HG02763 (cell line): ENCODE results near the gene MERTK.
"Not testable (repeated sequence)": the region's sequence is repeated elsewhere in the genome, so short reads cannot be mapped to it uniquely, and the experiment has no call there.

ENCODE experiments used
- ATAC-seq: cut with Tn5 transposase; IDR thresholded peaks from one replicate; pipeline ENCODE4 v1.9.1; 2021; ENCODE audit warnings: mild to moderate bottlenecking, moderate library complexity; ENCODE audit not compliant: unreplicated experiment

MERTK gene

GRCh38 chr2:112039556-112039955, 141.1 kb downstream of the MERTK start:
- ATAC-seq = not testable (repeated sequence)

GRCh38 chr2:112040066-112040465, 141.7 kb downstream of the MERTK start:
- ATAC-seq = not testable (repeated sequence)

- ATAC-seq = not testable (repeated sequence)
Measured at GRCh38 chr2:112041460-112041859, 143.1 kb downstream of the MERTK start.

GRCh38 chr2:112045446-112046014, 147.1 kb downstream of the MERTK start:
- no peak for ATAC-seq

- no peak for ATAC-seq
Measured at GRCh38 chr2:112046231-112046630, 147.8 kb downstream of the MERTK start.

GRCh38 chr2:112047537-112048235, 149.3 kb downstream of the MERTK start:
- no peak for ATAC-seq

- ATAC-seq = no peak
Measured at GRCh38 chr2:112048236-112048592, 149.8 kb downstream of the MERTK start.

- ATAC-seq = no peak
Measured at GRCh38 chr2:112048887-112049286, 150.5 kb downstream of the MERTK start.

- ATAC-seq = no peak
Measured at GRCh38 chr2:112050316-112050715, 151.9 kb downstream of the MERTK start.

- ATAC-seq = peak; percentile 58
Measured at GRCh38 chr2:112053917-112054846, 155.8 kb downstream of the MERTK start.

GRCh38 chr2:112054847-112055729, 156.7 kb downstream of the MERTK start, which contains the start of gene TMEM87B:
Gene TMEM87B, plus strand, starts transcription at chr2:112055269. Its CDS starts 323 bp downstream, at chr2:112055592.
- ATAC-seq = peak; percentile 66

- ATAC-seq = no peak
Measured at GRCh38 chr2:112055730-112056625, 157.6 kb downstream of the MERTK start.

- ATAC-seq = no peak
Measured at GRCh38 chr2:112056626-112056987, 158.2 kb downstream of the MERTK start.

- ATAC-seq = no peak
Measured at GRCh38 chr2:112059671-112060070, 161.3 kb downstream of the MERTK start.

- no peak for ATAC-seq
Measured at GRCh38 chr2:112061299-112061698, 162.9 kb downstream of the MERTK start.

- no peak for ATAC-seq
Measured at GRCh38 chr2:112061840-112062239, 163.4 kb downstream of the MERTK start.

GRCh38 chr2:112062894-112063293, 164.5 kb downstream of the MERTK start:
- ATAC-seq = no peak

GRCh38 chr2:112065486-112065885, 167.1 kb downstream of the MERTK start:
- ATAC-seq = no peak

GRCh38 chr2:112065966-112066365, 167.6 kb downstream of the MERTK start:
- ATAC-seq = no peak

GRCh38 chr2:112069794-112070193, 171.4 kb downstream of the MERTK start:
- not testable (repeated sequence) for ATAC-seq
